ENCODE results near the gene CCNL2.

The CCNL2 gene

DNA sequence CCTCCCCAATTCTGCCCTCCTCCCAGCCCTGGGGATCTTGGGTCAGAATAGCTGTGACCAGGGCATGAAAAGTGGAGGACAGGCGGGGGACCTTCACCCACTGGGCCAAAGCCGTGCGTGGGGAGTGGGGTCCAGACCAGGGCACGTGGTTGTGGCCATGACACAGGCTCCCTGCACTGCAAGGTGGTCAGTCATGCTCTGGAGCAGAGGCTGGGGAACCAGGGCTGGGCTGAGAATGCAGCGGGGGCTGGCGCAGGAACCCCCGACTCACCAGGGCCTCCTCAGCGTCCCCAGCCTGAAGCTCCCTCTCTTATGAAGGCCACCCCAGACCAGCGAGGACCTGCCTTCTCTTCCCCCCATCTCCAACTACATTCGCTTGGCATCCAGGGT lies 52.6 kb downstream of the CCNL2 start:
- H2AFZ ChIP-seq (ENCODE audit: low read length): no peak overlapping the region
- H3K9me3 ChIP-seq (replicated peaks; ENCODE audit: insufficient read depth, low read length): no peaks in the 10 kb centered on the region
- peaks cover 2% of the 10 kb centered on the region; the same call in 1 of the 2 replicates for H3K27me3 ChIP-seq (replicated peaks; ENCODE audit: insufficient read depth, low read length)
- no peak overlapping the region for H3K4me3 ChIP-seq (ENCODE audit: low read length)
- H3K27ac ChIP-seq (ENCODE audit: low read length): no peak overlapping the region
- H3K9ac ChIP-seq (ENCODE audit: low read length): no peak overlapping the region
- peaks cover 22% of the 10 kb centered on the region for H3K79me2 ChIP-seq (ENCODE audit: low read length)
- H3K4me2 ChIP-seq (ENCODE audit: low read depth, low read length): no peak overlapping the region
- no peaks in the 10 kb centered on the region for H3K36me3 ChIP-seq (replicated peaks; ENCODE audit: insufficient read depth, low read length)
- no peaks in the 10 kb centered on the region for H4K20me1 ChIP-seq (ENCODE audit: insufficient read depth, low read length)
- no peak for DNase-seq
- H3F3A ChIP-seq (ENCODE audit: insufficient read depth, low read length): no peaks in the 10 kb centered on the region
- no peaks in the 10 kb centered on the region for H3K9me2 ChIP-seq (replicated peaks; ENCODE audit: insufficient read depth, low read length)
- TF ChIP-seq EZH2phosphoT487 (IDR thresholded peaks at IDR 0.05; ENCODE audit: low read length) (no peak), EZH2 (optimal IDR thresholded peaks at IDR 0.05; ENCODE audit: low read depth, low read length) (no peak)
- TF ChIP-seq, protein P1, sequence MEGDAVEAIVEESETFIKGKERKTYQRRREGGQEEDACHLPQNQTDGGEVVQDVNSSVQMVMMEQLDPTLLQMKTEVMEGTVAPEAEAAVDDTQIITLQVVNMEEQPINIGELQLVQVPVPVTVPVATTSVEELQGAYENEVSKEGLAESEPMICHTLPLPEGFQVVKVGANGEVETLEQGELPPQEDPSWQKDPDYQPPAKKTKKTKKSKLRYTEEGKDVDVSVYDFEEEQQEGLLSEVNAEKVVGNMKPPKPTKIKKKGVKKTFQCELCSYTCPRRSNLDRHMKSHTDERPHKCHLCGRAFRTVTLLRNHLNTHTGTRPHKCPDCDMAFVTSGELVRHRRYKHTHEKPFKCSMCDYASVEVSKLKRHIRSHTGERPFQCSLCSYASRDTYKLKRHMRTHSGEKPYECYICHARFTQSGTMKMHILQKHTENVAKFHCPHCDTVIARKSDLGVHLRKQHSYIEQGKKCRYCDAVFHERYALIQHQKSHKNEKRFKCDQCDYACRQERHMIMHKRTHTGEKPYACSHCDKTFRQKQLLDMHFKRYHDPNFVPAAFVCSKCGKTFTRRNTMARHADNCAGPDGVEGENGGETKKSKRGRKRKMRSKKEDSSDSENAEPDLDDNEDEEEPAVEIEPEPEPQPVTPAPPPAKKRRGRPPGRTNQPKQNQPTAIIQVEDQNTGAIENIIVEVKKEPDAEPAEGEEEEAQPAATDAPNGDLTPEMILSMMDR (IDR thresholded peaks at IDR 0.05; ENCODE audit: low read length): no peak
- H3K4me1 ChIP-seq (ENCODE audit: low read length): no peaks in the 10 kb centered on the region

DNA sequence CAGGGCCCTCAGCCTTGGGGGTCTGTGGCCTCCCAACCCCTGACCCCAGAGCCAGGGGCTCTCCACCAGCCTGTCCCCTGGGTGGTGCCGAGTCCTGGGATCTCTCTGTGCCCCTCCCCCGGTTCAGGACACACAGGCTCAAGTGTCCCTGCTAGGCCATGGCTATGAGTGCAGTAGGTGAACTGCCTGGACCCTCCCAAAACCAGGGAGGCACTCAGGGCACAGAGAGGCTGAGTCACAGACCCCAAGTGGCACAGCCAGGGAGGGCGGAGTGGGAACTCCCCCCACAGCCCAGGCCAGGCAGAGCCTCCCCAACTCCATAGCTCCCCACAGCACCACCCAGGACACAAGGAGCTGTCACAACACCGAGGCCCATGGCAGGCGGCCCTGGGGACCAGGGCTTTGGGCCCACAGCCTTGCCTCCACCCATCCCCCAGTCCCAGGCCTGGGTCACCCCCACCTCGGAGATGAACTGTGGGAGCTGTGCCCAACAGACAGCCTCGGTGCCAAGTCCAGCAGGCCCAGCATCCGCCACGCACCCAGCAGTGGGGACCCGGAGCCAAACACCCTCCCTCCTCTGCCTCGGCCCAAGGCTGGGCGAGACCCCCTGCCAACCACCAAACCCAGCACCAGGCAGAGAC lies 53.2 kb downstream of the CCNL2 start:
- Histone ChIP-seq H3K9ac (ENCODE audit: low read length) (no peak overlapping the region), H4K20me1 (ENCODE audit: insufficient read depth, low read length) (no peaks in the 10 kb centered on the region), H3K4me3 (ENCODE audit: low read length) (no peak overlapping the region)

DNA sequence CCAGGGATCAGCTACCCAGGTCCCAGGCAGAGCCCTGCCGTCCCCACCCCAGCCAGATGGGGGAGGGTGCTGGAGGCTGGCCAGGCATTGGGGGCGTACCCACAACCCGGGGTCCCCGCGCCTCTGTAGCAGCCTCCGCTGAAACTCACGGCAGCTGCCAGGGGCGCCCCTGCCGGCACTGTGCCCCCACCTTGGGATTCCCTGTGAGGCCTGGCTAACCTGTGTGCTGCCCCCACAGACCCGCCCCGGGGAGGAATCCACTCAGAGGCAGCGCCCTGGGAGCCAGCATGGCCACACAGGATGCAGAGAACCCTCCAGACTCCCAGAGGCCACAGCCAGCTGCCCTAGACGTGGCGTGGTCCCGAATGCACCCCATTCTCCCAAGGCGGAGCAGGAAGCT lies 53.8 kb downstream of the CCNL2 start:
- Histone ChIP-seq H3K9me2 (replicated peaks; ENCODE audit: insufficient read depth, low read length) (no peaks in the 10 kb centered on the region), H3K9ac (ENCODE audit: low read length) (no peak overlapping the region), H3K27ac (ENCODE audit: low read length) (no peak overlapping the region), H3K9me3 (replicated peaks; ENCODE audit: insufficient read depth, low read length) (no peaks in the 10 kb centered on the region), H3F3A (ENCODE audit: insufficient read depth, low read length) (no peaks in the 10 kb centered on the region), H3K27me3 (replicated peaks; ENCODE audit: insufficient read depth, low read length) (no peaks in the 10 kb centered on the region), H3K4me1 (ENCODE audit: low read length) (no peaks in the 10 kb centered on the region), H3K36me3 (replicated peaks; ENCODE audit: insufficient read depth, low read length) (no peaks in the 10 kb centered on the region), H3K4me2 (ENCODE audit: low read depth, low read length) (no peak overlapping the region), H2AFZ (ENCODE audit: low read length) (no peak overlapping the region), H4K20me1 (ENCODE audit: insufficient read depth, low read length) (no peaks in the 10 kb centered on the region), H3K4me3 (ENCODE audit: low read length) (no peak overlapping the region), H3K79me2 (ENCODE audit: low read length) (peaks cover 22% of the 10 kb centered on the region)
- TF ChIP-seq, protein P1 (IDR thresholded peaks at IDR 0.05; ENCODE audit: low read length): no peak
- TF ChIP-seq EZH2phosphoT487 (IDR thresholded peaks at IDR 0.05; ENCODE audit: low read length) (no peak), EZH2 (optimal IDR thresholded peaks at IDR 0.05; ENCODE audit: low read depth, low read length) (no peak)
- no peak for DNase-seq

More for the DNA sequence above, 53.2 kb downstream of the CCNL2 start:
- Histone ChIP-seq H3K79me2 (ENCODE audit: low read length) (peaks cover 22% of the 10 kb centered on the region), H3K9me3 (replicated peaks; ENCODE audit: insufficient read depth, low read length) (no peaks in the 10 kb centered on the region), H3K36me3 (replicated peaks; ENCODE audit: insufficient read depth, low read length) (no peaks in the 10 kb centered on the region), H3K4me1 (ENCODE audit: low read length) (no peaks in the 10 kb centered on the region), H2AFZ (ENCODE audit: low read length) (no peak overlapping the region), H3K9me2 (replicated peaks; ENCODE audit: insufficient read depth, low read length) (no peaks in the 10 kb centered on the region), H3F3A (ENCODE audit: insufficient read depth, low read length) (no peaks in the 10 kb centered on the region), H3K4me2 (ENCODE audit: low read depth, low read length) (no peak overlapping the region), H3K27ac (ENCODE audit: low read length) (no peak overlapping the region), H3K27me3 (replicated peaks; ENCODE audit: insufficient read depth, low read length) (no peaks in the 10 kb centered on the region)
- TF ChIP-seq EZH2 (optimal IDR thresholded peaks at IDR 0.05; ENCODE audit: low read depth, low read length) (no peak), EZH2phosphoT487 (IDR thresholded peaks at IDR 0.05; ENCODE audit: low read length) (no peak)
- TF ChIP-seq, protein P1 (IDR thresholded peaks at IDR 0.05; ENCODE audit: low read length): no peak
- no peak for DNase-seq
